Hepatocyte (in vitro differentiated cells): ENCODE results near the gene STUB1. TPM values are rescaled to one million over a fixed set of nuclear protein-coding genes. Genes with fewer than 3 reads are reported as not detected.

ENCODE experiments used
- DNase-seq: peaks from one replicate; pipeline ENCODE4 v3.0.0-alpha.2; 2016; ENCODE audit warnings: low spot score
- H2AFZ ChIP-seq: fragments of 200-600 bp; sonication (generic); 2 replicates; pipeline ENCODE4 v1.6.0; 2016; ENCODE audit warnings: antibody characterized with exemption, mild to moderate bottlenecking
- H3K27ac ChIP-seq: fragments of 200-600 bp; sonication (generic); 2 replicates; pipeline ENCODE4 v1.5.1; 2016; ENCODE audit warnings: mild to moderate bottlenecking
- H3K27me3 ChIP-seq: fragments of 200-600 bp; sonication (generic); 2 replicates; pipeline ENCODE4 v1.6.1; 2016
- H3K36me3 ChIP-seq: fragments of 200-600 bp; sonication (generic); replicated peaks from 2 replicates; pipeline ENCODE4 v1.5.1; 2016; ENCODE audit warnings: low read depth; ENCODE audit not compliant: insufficient read depth
- H3K4me1 ChIP-seq: fragments of 200-600 bp; sonication (generic); 2 replicates; pipeline ENCODE4 v1.5.1; 2016; ENCODE audit warnings: mild to moderate bottlenecking, moderate library complexity; ENCODE audit not compliant: insufficient read depth
- H3K4me2 ChIP-seq: fragments of 200-600 bp; sonication (generic); 2 replicates; pipeline ENCODE4 v1.6.0; 2016
- H3K4me3 ChIP-seq: fragments of 200-600 bp; sonication (generic); 2 replicates; pipeline ENCODE4 v1.5.1; 2016; ENCODE audit warnings: mild to moderate bottlenecking
- H3K79me2 ChIP-seq: fragments of 200-600 bp; sonication (generic); 2 replicates; pipeline ENCODE4 v1.6.0; 2017; ENCODE audit warnings: mild to moderate bottlenecking
- H3K9me2 ChIP-seq: fragments of 200-600 bp; sonication (generic); replicated peaks from 2 replicates; pipeline ENCODE4 v1.6.0; 2017; ENCODE audit warnings: mild to moderate bottlenecking; ENCODE audit not compliant: insufficient read depth
- H3K9me3 ChIP-seq: fragments of 200-600 bp; sonication (generic); 2 replicates; pipeline ENCODE4 v1.5.1; 2016; ENCODE audit warnings: low read depth, mild to moderate bottlenecking
- H4K20me1 ChIP-seq: fragments of 200-600 bp; sonication (generic); 2 replicates; pipeline ENCODE4 v1.6.0; 2016; ENCODE audit warnings: mild to moderate bottlenecking; ENCODE audit not compliant: insufficient read depth, poor library complexity, severe bottlenecking
- EZH2 ChIP-seq: fragments of 200-600 bp; sonication (generic); IDR thresholded peaks from 2 replicates; pipeline ENCODE4 v1.6.1; 2016; ENCODE audit warnings: antibody characterized with exemption, mild to moderate bottlenecking, borderline replicate concordance
- EZH2phosphoT487 ChIP-seq: fragments of 200-600 bp; sonication (generic); IDR thresholded peaks from one replicate; pipeline ENCODE4 v1.6.1; 2018; ENCODE audit warnings: antibody characterized with exemption, mild to moderate bottlenecking, low read depth, moderate library complexity; ENCODE audit not compliant: unreplicated experiment, severe bottlenecking
- WGBS: methylation state at CpG from one replicate; pipeline ENCODE4 v1.1.6; 2016; ENCODE audit warnings: low lambda C conversion rate; ENCODE audit errors: missing lambda C conversion rate; 5-methylcytosine and 5-hydroxymethylcytosine counted together
- polyA plus RNA-seq: library from polyadenylated mRNA; unstranded; fragments of >200 nt; fragmentation: Nextera tagmentation; extraction: Ambion mirVana; gene quantifications from 2 replicates; pipeline ENCODE4 v1.2.1, GENCODE V29; 2016
- total RNA-seq: library from RNA; depleted of rRNA; stranded (reverse); fragments of >200 nt; gene quantifications from 2 replicates; pipeline ENCODE4 v1.2.3, GENCODE V29; 2014
- TF ChIP-seq, protein P1 (sequence below): fragments of 200-600 bp; sonication (generic); IDR thresholded peaks from 2 replicates; pipeline ENCODE4 v1.5.1; 2016; ENCODE audit warnings: antibody characterized with exemption, mild to moderate bottlenecking; ENCODE audit not compliant: poor library complexity

STUB1 gene
- total and polyA plus RNA-seq, 2 experiments from 2014 or later: 116 to 249 TPM

DNA sequence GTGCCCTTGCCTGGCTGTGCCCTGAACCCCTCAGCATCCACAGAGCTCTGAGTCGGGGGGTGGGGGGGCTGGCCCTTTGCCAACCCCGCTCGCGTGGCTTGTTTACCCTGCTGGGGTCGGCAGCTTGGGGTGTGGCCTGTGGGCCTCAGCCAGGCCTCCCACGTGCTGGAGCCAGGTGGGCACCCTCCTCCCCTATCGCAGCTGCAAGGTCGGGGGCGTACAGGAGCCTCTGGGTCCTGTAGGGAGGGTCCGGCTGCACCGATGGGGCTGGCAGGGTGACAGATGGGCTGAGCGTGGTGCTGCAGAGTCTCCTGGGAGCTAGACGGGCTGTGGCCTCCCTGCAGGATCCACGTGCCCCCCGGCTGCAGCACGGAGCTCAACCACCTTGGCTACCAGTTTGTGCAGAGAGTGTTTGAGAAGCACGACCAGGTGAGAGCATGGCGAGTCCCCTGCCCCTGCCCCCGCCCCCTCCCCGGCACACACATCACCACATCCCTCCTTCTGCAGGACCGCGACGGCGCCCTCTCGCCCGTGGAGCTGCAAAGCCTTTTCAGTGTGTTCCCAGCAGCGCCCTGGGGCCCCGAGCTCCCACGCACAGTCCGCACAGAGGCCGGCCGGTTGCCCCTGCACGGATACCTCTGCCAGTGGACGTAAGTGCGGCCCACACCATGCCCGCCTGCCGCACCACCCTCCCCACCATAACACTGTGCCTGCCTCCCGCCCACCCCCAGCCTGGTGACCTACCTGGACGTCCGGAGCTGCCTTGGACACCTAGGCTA is 8.7 kb upstream of the STUB1 start:
- Histone ChIP-seq H3K4me1 (peaks cover 18% of the 10 kb centered on the region), H3K4me2 (no peak overlapping the region), H3K9me3 (no peaks in the 10 kb centered on the region), H3K9me2 (no peaks in the 10 kb centered on the region), H2AFZ (no peak overlapping the region), H4K20me1 (no peaks in the 10 kb centered on the region), H3K79me2 (peaks cover 23% of the 10 kb centered on the region), H3K27ac (no peak overlapping the region), H3K4me3 (no peak overlapping the region), H3K27me3 (no peaks in the 10 kb centered on the region), H3K36me3 (no peaks in the 10 kb centered on the region)
- DNase-seq: no peak
- TF ChIP-seq, protein P1, sequence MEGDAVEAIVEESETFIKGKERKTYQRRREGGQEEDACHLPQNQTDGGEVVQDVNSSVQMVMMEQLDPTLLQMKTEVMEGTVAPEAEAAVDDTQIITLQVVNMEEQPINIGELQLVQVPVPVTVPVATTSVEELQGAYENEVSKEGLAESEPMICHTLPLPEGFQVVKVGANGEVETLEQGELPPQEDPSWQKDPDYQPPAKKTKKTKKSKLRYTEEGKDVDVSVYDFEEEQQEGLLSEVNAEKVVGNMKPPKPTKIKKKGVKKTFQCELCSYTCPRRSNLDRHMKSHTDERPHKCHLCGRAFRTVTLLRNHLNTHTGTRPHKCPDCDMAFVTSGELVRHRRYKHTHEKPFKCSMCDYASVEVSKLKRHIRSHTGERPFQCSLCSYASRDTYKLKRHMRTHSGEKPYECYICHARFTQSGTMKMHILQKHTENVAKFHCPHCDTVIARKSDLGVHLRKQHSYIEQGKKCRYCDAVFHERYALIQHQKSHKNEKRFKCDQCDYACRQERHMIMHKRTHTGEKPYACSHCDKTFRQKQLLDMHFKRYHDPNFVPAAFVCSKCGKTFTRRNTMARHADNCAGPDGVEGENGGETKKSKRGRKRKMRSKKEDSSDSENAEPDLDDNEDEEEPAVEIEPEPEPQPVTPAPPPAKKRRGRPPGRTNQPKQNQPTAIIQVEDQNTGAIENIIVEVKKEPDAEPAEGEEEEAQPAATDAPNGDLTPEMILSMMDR: no peak
- no peak for TF ChIP-seq EZH2
- no peak for TF ChIP-seq EZH2phosphoT487
- 96% methylated on average over 25 of the region's 40 CpGs for WGBS

DNA sequence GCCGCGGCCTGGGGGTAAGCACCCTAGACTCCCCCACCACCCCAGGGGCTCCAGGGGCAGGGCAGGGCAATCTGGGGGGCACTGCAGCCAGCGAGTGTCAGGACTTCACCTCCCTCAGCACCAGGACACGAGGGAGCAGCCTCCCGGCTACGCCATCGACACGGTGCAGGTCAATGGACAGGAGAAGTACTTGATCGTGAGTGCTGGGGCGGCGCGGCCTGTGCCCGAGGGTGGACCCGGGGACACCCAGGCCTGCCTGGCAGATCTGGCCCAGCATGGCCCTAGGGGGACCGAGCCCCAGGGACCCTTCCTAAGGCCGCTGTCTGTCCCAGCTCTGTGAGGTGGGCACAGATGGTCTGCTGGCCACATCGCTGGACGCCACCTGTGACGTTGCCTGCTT is 7.8 kb upstream of the STUB1 start:
- no peaks in the 10 kb centered on the region for H3K9me3 ChIP-seq
- 97% methylated on average over 19 of the region's 19 CpGs for WGBS
- H3K9me2 ChIP-seq: no peaks in the 10 kb centered on the region
- no peak overlapping the region for H3K27ac ChIP-seq
- no peaks in the 10 kb centered on the region for H3K27me3 ChIP-seq
- no peak for DNase-seq
- no peaks in the 10 kb centered on the region for H3K36me3 ChIP-seq
- H3K79me2 ChIP-seq: peaks cover 23% of the 10 kb centered on the region
- no peak overlapping the region for H3K4me2 ChIP-seq
- no peak for TF ChIP-seq EZH2phosphoT487
- TF ChIP-seq, protein P1: no peak
- no peak for TF ChIP-seq EZH2
- no peaks in the 10 kb centered on the region for H4K20me1 ChIP-seq
- peaks cover 18% of the 10 kb centered on the region for H3K4me1 ChIP-seq
- H2AFZ ChIP-seq: no peak overlapping the region
- no peak overlapping the region for H3K4me3 ChIP-seq

DNA sequence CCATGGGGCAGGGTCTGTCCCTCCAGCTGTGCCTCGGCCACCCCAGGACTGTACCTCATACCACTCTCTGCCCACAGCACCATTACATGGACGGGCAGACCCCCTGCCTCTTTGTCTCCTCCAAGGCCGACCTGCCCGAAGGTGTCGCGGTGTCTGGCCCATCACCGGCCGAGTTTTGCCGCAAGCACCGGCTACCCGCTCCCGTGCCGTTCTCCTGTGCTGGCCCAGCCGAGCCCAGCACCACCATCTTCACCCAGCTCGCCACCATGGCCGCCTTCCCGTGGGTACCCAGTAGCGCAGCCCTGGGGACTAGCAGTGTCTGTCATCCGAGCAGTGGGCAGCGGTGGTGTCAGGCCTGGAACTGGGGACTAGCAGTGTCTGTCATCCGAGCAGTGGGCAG is 7.4 kb upstream of the STUB1 start:
- WGBS: 94% methylated on average over 21 of the region's 21 CpGs

More for the DNA sequence above, 7.4 kb upstream of the STUB1 start:
- no peak for DNase-seq
- Histone ChIP-seq H3K4me1 (peaks cover 14% of the 10 kb centered on the region), H3K9me3 (no peaks in the 10 kb centered on the region), H2AFZ (no peak overlapping the region), H3K9me2 (no peaks in the 10 kb centered on the region), H3K27me3 (no peaks in the 10 kb centered on the region), H3K79me2 (peaks cover 23% of the 10 kb centered on the region), H4K20me1 (no peaks in the 10 kb centered on the region), H3K4me2 (no peak overlapping the region), H3K36me3 (no peaks in the 10 kb centered on the region), H3K27ac (no peak overlapping the region), H3K4me3 (no peak overlapping the region)
- TF ChIP-seq, protein P1: no peak
- TF ChIP-seq EZH2phosphoT487 (no peak), EZH2 (no peak)
